Measurements from ENCODE around the gene SNRPB.
A peak's percentile ranks its signal among the peaks of the same experiment; 100 is the strongest.
"Not testable (repeated sequence)": the region's sequence is repeated elsewhere in the genome, so short reads cannot be mapped to it uniquely, and the experiment has no call there.

Gene SNRPB

DNA sequence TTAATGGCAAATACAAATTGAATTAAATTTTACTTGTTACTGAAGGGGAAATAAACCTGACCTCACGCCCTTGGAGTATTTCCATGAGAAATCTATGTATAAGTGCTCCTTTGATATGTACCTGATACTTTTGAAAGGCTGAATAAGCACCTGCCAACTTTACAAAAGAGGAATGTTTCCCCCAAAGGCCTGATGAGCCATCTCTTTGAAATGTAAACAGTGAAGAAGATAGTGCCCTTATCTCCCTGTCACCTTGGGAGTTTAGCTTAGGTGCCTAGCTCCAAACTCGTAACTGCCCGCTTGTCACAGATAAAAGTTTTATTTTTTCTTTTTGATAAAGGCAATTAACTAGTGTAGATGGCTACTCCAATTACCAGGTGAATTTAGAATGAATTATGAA is 39.2 kb upstream of the SNRPB start:
- ChIA-PET POLR2A (no interaction called here), CTCF (interaction anchor here (9.9 kb wide), 1 partner anchor 13 kb away, joined by 138 read pairs; no protein-coding TSS in a partner anchor)
- no peak for DNase-seq (ENCODE audit: extremely low spot score)
- TF ChIP-seq, protein P1, sequence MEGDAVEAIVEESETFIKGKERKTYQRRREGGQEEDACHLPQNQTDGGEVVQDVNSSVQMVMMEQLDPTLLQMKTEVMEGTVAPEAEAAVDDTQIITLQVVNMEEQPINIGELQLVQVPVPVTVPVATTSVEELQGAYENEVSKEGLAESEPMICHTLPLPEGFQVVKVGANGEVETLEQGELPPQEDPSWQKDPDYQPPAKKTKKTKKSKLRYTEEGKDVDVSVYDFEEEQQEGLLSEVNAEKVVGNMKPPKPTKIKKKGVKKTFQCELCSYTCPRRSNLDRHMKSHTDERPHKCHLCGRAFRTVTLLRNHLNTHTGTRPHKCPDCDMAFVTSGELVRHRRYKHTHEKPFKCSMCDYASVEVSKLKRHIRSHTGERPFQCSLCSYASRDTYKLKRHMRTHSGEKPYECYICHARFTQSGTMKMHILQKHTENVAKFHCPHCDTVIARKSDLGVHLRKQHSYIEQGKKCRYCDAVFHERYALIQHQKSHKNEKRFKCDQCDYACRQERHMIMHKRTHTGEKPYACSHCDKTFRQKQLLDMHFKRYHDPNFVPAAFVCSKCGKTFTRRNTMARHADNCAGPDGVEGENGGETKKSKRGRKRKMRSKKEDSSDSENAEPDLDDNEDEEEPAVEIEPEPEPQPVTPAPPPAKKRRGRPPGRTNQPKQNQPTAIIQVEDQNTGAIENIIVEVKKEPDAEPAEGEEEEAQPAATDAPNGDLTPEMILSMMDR (IDR thresholded peaks at IDR 0.05; ENCODE audit: control extremely low read depth, extremely low read depth, low read depth, missing control alignments): no peak

DNA sequence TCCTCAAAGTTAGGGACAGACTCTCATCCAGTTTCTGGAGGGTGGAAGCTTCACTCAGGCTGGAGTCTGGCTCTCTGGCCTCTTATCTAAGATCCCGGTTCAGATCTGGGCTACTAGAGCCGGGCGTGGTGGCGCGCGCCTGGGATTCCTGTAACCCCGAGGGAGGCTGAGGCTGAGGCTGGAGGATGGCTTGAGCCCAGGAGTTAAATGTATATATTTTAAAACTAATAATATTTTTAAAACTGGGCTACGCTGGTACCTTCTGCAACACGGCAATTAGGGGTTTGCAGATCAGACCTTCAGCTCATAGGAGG is 38.8 kb upstream of the SNRPB start:
- TF ChIP-seq, protein P1 (IDR thresholded peaks at IDR 0.05; ENCODE audit: control extremely low read depth, extremely low read depth, low read depth, missing control alignments): no peak
- DNase-seq (ENCODE audit: extremely low spot score): no peak
- CTCF ChIA-PET: interaction anchor here (0.6 to 9.9 kb wide), 3 partner anchors 13 to 720 kb away, joined by 3 to 138 read pairs (median 5); no protein-coding TSS in a partner anchor
- POLR2A ChIA-PET: no interaction called here

DNA sequence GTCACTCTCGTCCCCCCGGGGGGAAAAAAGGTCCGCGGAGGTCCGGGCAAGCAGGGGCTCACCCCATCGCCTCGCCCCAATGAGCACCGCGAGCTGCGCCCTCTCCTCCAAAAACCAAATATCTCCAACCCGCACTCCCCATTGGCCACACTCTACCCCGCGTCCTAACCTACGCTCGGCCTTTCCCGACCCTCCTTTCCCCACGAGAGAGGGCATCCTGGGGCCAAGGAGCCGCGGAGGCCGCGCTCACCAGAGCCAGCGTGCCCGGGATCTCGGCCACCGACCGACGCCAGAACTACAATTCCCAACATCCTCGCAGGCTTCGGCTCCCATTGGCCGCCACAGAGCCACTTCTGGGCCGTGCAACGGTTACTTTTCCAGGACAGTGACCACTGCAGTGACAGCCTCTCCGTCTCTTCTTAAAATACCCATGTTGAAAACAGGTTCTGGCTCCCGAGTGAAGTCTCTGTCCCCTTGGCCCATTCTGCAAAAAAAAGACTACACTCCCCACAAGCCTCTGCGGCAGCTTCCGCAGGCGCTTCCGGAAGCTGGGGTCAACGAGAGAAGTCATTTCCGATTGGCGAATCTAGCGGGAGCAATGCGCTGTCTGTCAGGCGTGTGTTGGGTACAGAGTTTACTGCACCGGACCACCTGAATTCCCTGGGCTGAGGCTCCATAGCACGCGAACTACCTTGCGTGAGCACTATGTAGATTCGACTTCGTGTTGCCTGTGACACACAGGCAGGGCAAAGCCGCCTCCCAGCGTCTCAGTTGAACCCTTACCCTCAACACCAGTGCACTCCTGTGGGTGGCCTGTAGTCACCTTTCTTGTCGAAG is 38.3 kb upstream of the SNRPB start, which contains the start of gene ZNF343:
Gene ZNF343 (minus strand): TSS at position 285 of the 837 bp plus-strand sequence. CDS start 15,020 bp downstream, outside the sequence.
- peak; percentile 92 for DNase-seq (ENCODE audit: extremely low spot score)
- ChIA-PET POLR2A (no interaction called here), CTCF (interaction anchor here (0.6 to 9.9 kb wide), 4 partner anchors 14 to 720 kb away, joined by 3 to 138 read pairs (median 4); no protein-coding TSS in a partner anchor)
- TF ChIP-seq, protein P1 (IDR thresholded peaks at IDR 0.05; ENCODE audit: control extremely low read depth, extremely low read depth, low read depth, missing control alignments): no peak

DNA sequence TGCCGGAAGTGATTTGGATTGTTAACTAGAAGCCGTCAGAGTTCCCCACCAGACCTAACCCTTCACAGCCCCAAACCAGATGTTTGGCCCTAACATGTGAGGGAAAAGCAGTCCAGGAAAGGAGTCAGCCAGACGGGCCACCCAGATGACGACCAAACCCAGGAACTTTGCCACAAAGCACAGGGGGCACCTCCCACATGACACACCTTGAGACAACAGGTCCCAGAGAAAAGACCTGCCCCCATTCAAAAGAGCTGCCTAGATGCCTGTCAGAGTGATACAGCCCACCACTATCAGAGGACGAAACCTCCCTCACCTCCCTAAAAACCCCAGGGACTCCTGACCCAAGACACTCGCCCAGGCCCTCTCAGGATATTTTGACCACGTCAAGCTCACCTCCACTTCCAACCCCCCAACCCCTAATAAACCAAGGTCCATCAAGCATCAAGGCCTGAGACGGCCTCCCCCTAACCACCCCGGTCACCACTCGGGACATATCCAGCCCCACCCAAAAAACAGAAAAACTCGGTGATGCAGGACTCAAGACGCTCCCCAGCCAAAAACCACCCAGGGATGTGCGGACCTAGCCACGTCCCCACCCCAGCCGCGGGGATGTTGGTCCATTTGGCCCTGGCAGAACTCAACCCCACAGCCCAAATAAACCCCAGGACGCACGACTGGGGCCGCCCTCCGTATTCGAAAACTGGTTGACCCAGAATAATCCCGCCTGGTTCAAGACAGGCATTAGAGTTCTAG is 37.5 kb upstream of the SNRPB start:
- TF ChIP-seq, protein P1 (IDR thresholded peaks at IDR 0.05; ENCODE audit: control extremely low read depth, extremely low read depth, low read depth, missing control alignments): no peak
- DNase-seq (ENCODE audit: extremely low spot score): peak; percentile 28
- CTCF ChIA-PET: interaction anchor here (0.7 to 9.9 kb wide), 5 partner anchors 13 to 34 kb away, joined by 3 to 138 read pairs (median 5); no protein-coding TSS in a partner anchor
- POLR2A ChIA-PET: no interaction called here

DNA sequence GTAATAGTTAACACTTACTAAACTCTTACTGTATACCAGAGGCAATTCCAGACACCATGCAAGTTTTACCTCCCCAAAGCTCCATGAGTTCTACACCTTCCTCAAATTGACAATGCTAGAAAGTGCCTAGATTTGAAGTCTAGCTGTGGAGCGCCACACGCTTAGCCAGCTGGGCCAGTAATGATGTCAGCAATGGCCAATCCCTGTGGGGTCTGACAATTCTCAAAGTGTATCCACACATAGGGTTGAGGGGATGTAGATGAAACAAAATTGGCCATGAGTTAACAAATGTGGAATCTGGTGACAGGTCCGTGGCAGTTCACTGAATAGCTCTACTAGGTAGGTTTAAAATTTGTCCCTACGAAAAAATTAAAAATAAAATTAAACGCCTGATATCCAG is 36.9 kb upstream of the SNRPB start:
- no peak for DNase-seq (ENCODE audit: extremely low spot score)
- CTCF ChIA-PET: interaction anchor here (0.7 to 9.9 kb wide), 4 partner anchors 12 to 33 kb away, joined by 3 to 138 read pairs (median 4); no protein-coding TSS in a partner anchor
- TF ChIP-seq, protein P1 (IDR thresholded peaks at IDR 0.05; ENCODE audit: control extremely low read depth, extremely low read depth, low read depth, missing control alignments): no peak
- POLR2A ChIA-PET: no interaction called here

DNA sequence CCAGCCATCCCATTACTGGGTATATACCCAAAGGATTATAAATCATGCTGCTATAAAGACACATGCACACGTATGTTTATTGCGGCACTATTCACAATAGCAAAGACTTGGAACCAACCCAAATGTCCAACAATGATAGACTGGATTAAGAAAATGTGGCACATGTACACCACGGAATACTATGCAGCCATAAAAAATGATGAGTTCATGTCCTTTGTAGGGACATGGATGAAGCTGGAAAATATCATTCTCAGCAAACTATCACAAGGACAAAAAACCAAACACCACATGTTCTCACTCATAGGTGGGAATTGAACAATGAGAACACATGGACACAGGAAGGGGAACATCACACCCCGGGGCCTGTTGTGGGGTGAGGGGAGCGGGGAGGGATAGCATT is 35.8 kb upstream of the SNRPB start:
- CTCF ChIA-PET: interaction anchor here (9.9 kb wide), 1 partner anchor 16 kb away, joined by 138 read pairs; no protein-coding TSS in a partner anchor
- POLR2A ChIA-PET; DNase-seq (ENCODE audit: extremely low spot score): not testable (repeated sequence)

DNA sequence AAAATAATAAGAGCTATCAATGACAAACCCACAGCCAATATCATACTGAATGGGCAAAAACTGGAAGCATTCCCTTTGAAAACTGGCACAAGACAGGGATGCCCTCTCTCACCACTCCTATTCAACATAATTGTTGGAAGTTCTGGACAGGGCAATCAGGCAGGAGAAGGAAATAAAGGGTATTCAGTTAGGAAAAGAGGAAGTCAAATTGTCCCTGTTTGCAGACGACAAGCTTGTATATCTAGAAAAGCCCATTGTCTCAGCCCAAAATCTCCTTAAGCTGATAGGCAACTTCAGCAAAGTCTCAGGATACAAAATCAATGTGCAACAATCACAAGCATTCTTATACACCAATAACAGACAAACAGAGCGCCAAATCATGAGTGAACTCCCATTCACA is 34.2 kb upstream of the SNRPB start:
- POLR2A ChIA-PET; DNase-seq (ENCODE audit: extremely low spot score): not testable (repeated sequence)

DNA sequence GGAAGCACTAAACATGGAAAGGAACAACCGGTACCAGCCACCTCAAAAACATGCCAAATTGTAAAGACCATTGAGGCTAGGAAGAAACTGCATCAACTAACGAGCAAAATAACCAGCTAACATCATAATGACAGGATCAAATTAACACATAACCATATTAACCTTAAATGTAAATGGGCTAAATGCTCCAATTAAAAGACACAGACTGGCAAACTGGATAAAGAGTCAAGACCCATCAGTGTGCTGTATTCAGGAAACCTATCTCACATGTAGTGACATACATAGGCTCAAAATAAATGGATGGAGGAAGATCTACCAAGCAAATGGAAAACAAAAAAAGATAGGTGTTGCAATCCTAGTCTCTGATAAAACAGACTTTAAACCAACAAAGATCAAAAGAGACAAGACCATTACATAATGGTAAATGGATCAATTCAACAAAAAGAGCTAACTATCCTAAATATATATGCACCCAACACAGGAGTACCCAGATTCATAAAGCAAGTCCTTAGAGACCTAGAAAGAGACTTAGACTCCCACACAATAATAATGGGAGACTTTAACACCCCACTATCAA is 32.3 kb upstream of the SNRPB start:
- POLR2A ChIA-PET; DNase-seq (ENCODE audit: extremely low spot score); CTCF ChIA-PET: not testable (repeated sequence)

More for the DNA sequence above, 34.2 kb upstream of the SNRPB start:
- CTCF ChIA-PET: interaction anchor here (1.2 to 1.7 kb wide), 3 partner anchors 15 to 20 kb away, joined by 3 to 9 read pairs (median 3); no protein-coding TSS in a partner anchor
